Measurements from ENCODE around the gene TEX36.

- TF ChIP-seq CTCF (IDR thresholded peaks at IDR 0.05) (no peak), POLR2AphosphoS5 (IDR thresholded peaks at IDR 0.05; ENCODE audit: low read depth, low read length) (no peak), REST (IDR thresholded peaks at IDR 0.05; ENCODE audit: insufficient read depth in 1 of 2, low read depth in 2 of 2, low read length in 1 of 2) (no peak)
These were observed 73.1 kb downstream of the TEX36 start for GRCh38 chr10:125609859-125610258.
